NCI-H748 treated with DMSO at 0.1 percent for 48 hours (cell line): ENCODE data around the gene CCDC167.

Experiments used
- DNase-seq: peaks from one replicate; lab custom pipeline; 2025; lab: John Stamatoyannopoulos, UW

CCDC167 gene

DNA sequence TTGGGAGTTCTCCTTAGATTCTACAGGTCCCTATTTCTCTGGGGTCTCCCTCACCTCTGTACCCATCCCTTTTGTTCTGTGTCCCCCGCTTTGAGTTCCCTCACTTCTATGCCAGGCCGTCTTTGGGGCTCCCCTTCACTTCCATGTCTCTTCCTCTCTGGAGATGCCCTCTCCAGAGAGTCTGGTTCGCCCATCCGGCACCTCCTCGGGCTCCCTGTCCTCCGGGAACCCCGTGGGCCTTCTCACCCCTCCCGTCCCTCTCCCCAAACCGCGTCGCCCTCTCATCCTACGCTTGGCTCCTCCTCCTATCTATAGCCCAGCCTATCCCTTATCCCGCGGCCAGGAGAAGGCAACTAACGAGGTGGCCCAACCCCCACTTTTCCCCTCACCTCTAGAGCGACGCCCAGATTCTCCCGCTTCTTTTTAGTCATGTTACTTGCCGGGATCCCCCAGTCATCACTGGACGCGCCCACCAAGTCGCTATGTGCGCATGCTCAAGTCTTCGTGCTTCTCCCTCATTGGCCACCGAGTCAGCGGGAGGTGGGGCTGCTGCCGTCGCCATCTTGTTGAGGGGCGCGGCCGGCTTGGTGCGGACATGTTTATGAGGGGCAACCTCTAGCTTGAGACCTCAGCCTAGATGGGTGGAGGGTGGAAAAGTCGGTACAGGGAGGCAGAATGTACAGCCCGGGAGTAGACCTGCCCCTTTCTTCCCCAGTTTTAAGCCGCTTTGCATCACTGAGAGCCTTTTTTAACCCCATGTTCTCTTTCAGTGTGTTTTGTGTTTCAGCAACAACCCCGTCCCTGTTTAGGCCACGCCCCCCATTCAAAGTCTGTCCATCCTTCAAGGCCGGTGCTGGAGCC lies at the start of gene CCDC167:
Gene CCDC167, minus strand, starts transcription at position 461 of the 861 bp plus-strand sequence. Its CDS starts 30 bp downstream, at position 431.
- DNase-seq, result peak; percentile 99

- DNase-seq, result no peak
Measured at GRCh38 chr6:37549154-37549553, 49.5 kb upstream of the CCDC167 start.

DNA sequence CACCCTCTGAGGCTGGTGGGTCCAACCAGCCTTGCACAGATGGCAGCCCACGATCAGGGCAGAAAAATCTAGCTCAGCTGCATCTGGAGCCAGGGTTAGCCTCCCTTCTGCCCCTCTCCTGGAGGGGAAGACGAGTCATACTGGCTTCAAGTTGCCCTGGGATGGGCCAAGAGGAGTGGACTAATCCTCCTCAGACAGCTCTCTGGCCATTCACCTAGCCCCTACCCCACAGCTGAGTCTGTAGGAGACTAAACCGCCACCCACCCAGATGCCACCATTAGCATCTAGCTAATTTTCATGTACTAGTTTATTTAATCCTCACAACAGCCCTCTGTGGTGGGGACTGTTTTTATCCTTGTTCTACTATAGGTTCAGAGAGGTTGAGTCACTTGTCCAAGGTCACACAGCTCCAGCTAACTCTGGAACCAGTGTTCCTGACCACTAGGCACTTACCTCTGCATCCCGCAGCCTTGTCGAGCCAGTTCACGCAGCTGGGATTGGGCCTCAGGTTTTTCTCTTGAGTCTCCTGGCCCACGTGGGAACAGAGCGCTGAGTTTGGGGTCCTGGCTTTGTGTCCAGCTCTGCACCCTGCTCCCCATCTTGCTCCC lies 48.5 kb upstream of the CCDC167 start:
- no peak for DNase-seq

DNA sequence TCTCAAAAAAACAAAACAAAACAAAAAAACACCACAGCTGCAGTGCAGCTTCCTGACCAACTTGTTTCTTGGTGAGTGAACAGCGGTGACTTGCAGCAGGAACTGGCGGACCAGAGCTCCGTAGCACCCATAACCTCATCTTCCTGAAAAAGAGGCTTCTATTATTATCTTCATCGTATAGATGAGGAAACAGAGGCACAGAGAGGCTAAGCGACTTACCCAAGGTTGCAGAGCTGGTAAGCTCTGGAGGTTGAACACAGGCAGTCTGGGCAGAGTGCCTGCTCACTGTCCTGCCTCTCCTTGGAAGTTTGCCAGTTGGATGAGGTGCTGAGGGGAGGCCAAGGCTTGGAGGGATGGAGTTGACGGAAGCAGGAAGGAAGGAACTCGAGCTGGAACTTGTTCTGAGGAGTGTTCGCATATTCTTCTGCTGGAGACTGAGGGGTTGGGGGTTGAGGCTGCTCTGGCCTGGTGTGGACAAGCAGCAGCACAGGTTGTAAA lies 47.9 kb upstream of the CCDC167 start:
- DNase-seq, result no peak

- DNase-seq, result no peak
Measured at GRCh38 chr6:37546141-37546871, 46.6 kb upstream of the CCDC167 start.

DNA sequence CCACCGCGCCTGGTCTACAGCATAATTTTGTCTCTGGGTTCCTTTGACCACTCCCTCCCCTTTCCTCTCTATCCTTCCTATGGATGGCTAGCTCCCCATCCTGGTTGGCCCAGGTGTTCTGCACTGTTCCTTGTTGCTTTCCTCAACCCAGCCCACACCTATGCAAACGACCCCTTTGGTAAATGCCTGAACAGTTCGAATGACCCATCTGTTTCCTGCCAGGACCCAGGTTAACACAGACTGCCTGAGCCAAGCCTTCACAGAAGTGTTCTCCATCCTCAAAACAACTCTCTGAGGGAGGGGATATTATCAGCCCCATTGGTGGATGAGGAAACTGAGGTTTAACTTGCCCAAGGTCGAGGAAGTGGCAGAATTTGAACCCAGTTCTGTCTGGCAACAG lies 44.8 kb upstream of the CCDC167 start:
- DNase-seq, result no peak

DNA sequence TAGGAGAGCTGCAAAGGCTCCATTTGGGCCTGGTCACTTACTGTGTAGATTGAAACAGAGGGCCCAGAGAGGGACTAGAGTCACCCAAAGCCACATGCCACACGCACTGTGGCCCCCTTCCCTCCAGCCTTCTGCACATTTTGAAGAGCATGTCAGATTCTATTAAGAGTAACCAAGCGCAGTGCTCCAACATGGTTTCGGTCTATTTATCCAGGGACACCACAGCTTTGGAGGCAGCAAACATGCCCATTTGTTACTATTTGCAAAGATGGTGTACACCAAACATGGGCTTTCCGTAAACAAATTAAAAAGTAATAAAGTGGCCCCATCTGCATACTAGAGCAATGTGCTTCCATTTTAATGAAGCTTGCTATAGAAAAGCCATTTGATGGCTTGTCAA lies 43.7 kb upstream of the CCDC167 start:
- no peak for DNase-seq

- DNase-seq, result no peak
Measured at GRCh38 chr6:37541346-37541745, 41.7 kb upstream of the CCDC167 start.

DNA sequence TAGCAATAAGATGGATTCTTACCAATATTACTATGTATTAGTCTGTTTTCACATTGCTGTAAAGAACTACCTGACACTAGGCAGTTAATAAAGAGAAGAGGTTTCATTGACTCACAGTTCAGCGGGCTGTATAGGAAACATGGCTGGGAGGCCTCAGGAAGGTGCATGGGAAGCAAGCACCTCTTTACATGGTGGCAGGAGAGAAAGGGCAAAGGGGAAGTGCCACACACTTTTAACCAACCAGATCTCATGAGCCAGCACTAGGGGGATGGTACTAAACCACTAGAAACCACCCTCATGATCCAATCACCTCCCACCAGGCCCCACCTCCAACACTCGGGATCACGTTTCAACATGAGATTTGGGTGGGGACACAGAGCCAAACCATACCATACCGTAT lies 40.7 kb upstream of the CCDC167 start:
- DNase-seq, result no peak

- DNase-seq, result no peak
Measured at GRCh38 chr6:37540029-37540352, 40.3 kb upstream of the CCDC167 start.

GRCh38 chr6:37539171-37540028 lies 39.7 kb upstream of the CCDC167 start:
- no peak for DNase-seq

- peak; percentile 10 for DNase-seq
Measured at GRCh38 chr6:37538107-37538506, 38.4 kb upstream of the CCDC167 start.

DNA sequence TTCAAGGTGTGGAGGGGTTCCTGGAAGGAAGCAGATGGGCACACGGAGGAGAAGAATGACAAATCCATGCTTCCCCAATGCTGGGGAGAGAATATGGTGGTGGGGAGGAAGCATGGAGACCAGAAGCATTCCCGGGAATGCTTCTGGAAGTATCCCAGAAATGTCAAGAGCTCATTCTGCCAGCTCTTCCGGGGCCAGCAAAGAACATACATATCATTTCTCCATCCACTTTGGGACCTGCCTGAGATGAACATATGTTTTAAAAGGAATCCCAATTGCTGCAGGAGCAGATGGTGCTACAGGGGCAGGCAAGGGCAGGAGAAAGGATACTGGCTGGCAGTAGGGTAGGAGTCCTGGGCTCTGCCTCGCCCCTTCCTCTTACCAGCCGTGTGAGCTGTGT lies 37.9 kb upstream of the CCDC167 start:
- no peak for DNase-seq

GRCh38 chr6:37536491-37537190 lies 36.9 kb upstream of the CCDC167 start:
- DNase-seq, result no peak

DNA sequence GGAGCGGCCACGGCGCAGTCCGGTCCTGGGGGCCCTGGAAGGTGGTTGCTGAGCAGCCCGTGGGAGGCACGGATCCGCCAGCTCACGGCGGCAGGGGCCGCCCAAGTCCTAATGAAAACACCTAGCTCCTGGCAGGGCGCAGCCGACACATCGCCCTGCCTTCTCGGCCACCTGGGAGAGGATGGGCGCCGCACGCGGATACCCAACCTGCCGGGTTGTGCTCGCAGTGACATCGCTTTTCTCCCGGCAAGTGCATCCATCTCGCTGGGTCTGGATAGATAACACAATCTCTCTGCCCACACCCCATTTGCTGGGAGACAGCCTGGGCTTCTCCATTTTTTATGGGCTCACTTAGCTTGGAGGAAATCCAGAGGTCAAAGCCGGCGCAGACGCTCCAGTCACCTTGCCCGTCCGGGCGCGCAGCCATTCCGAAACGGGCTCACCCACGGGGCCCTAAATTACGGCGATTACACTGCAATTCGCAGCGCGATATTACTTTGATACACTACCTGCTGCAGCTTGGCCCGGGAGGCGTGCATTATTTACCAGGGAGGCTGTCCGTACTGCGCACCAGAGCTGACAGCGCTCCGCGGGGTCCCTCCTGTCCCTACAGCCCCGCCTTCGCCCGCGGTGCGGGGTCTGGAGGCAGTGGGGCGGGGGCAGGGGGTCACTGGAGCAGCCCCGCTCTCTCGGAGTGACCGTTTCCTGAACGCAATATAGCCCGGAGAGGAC lies 36.2 kb upstream of the CCDC167 start:
- no peak for DNase-seq

- DNase-seq, result no peak
Measured at GRCh38 chr6:37535428-37535758, 35.7 kb upstream of the CCDC167 start.

DNA sequence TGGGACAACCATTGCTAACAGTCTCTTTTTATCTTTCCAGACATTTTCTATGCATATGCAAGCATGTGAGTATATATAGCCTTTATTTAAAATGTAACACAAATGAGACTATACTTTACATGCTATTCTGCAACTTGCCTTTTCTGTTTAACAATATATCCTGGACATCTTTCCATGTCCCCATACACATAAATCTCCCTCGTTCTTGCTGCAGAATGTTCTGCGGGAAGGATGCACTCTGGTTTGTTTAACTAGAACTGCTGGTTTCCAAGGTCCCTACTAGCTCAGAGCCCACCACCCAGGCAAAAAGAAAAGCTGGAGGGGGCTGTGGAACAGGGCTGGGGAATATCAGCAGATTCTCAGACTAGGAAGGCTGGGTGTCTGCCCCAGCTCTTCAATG lies 35.2 kb upstream of the CCDC167 start:
- DNase-seq, result no peak

GRCh38 chr6:37532122-37532521 lies 32.4 kb upstream of the CCDC167 start:
- DNase-seq, result no peak

- no peak for DNase-seq
Measured at GRCh38 chr6:37531437-37532036, 31.8 kb upstream of the CCDC167 start.

- no peak for DNase-seq
Measured at GRCh38 chr6:37531026-37531425, 31.3 kb upstream of the CCDC167 start.
